Activated T-cell treated with anti-CD3 and anti-CD28 coated beads, Interleukin-2, amount 50 U/mL, for 72 hours (primary cell): ENCODE measurements around the gene LGR6. TPM values are rescaled to one million over a fixed set of nuclear protein-coding genes. Genes with fewer than 3 reads are reported as not detected.
"Not testable (repeated sequence)": the region's sequence is repeated elsewhere in the genome, so short reads cannot be mapped to it uniquely, and the experiment has no call there.

Experiments used
- ATAC-seq, 2 donors: fragments of 150-1000 bp; cut with Tn5 transposase; replicated peaks in 1 of 2; 2 replicates each; pipeline ENCODE4 v1.10.0; 2021; ENCODE audit warnings: moderate library complexity in 2 of 2, mild to moderate bottlenecking in 1 of 2
- DNase-seq, 2 donors: peaks; one replicate each; pipeline ENCODE4 v3.0.0; 2021 to 2022; ENCODE audit warnings: mixed read lengths in 1 of 2
- H3K27ac Mint-ChIP-seq: one replicate; pipeline ENCODE4 v1.8.0; 2022; ENCODE audit warnings: mild to moderate bottlenecking, moderate library complexity, mixed read lengths
- H3K27me3 Mint-ChIP-seq: one replicate; pipeline ENCODE4 v1.8.0; 2022; ENCODE audit warnings: low read depth, mixed read lengths
- H3K36me3 Mint-ChIP-seq, 2 donors: one replicate each; pipeline ENCODE4 v1.8.0; 2022; ENCODE audit warnings: mixed read lengths in 2 of 2, mild to moderate bottlenecking in 1 of 2; ENCODE audit not compliant: insufficient read depth in 2 of 2
- H3K4me1 Mint-ChIP-seq: one replicate; pipeline ENCODE4 v1.8.0; 2022; ENCODE audit warnings: low read depth, mixed read lengths
- H3K4me3 Mint-ChIP-seq, 2 donors: one replicate each; pipeline ENCODE4 v1.8.0; 2022; ENCODE audit warnings: mild to moderate bottlenecking in 2 of 2, mixed read lengths in 2 of 2, moderate library complexity in 2 of 2
- H3K9me3 Mint-ChIP-seq, 2 donors: one replicate each; pipeline ENCODE4 v1.8.0; 2022; ENCODE audit warnings: mixed read lengths in 2 of 2
- total RNA-seq, 2 donors: library from RNA; stranded (reverse); gene quantifications; one replicate each; pipeline ENCODE4 v1.2.3, GENCODE V29; 2022

The LGR6 gene
- total RNA-seq, 2 donors from 2014 or later: 0.22 to 0.69 TPM

GRCh38 chr1:202254454-202255252 is 61.1 kb downstream of the LGR6 start:
- DNase-seq (no peak), ATAC-seq (no peak)
- Mint-ChIP-seq H3K9me3 (no peaks in the 10 kb centered on the region), H3K36me3 (no peaks in the 10 kb centered on the region), H3K4me1 (peaks cover 7% of the 10 kb centered on the region), H3K27me3 (peaks cover 25% of the 10 kb centered on the region), H3K27ac (no peak overlapping the region), H3K4me3 (no peak overlapping the region)

- Mint-ChIP-seq H3K4me3 (no peak overlapping the region), H3K36me3 (no peaks in the 10 kb centered on the region), H3K4me1 (peaks cover 7% of the 10 kb centered on the region), H3K27ac (no peak overlapping the region), H3K27me3 (peaks cover 28% of the 10 kb centered on the region), H3K9me3 (no peaks in the 10 kb centered on the region)
- ATAC-seq: no peak
- no peak for DNase-seq
Observed at GRCh38 chr1:202255343-202255742, 61.7 kb downstream of the LGR6 start.

GRCh38 chr1:202259705-202260104 is 66.1 kb downstream of the LGR6 start:
- Mint-ChIP-seq H3K36me3 (no peaks in the 10 kb centered on the region), H3K4me1 (peaks cover 7% of the 10 kb centered on the region)

GRCh38 chr1:202261209-202261958 is 67.8 kb downstream of the LGR6 start:
- not testable (repeated sequence) for H3K4me3 Mint-ChIP-seq, DNase-seq, H3K9me3 Mint-ChIP-seq, H3K27ac Mint-ChIP-seq, H3K4me1 Mint-ChIP-seq, H3K36me3 Mint-ChIP-seq, ATAC-seq
- H3K27me3 Mint-ChIP-seq: peaks cover 49% of the 10 kb centered on the region

More at GRCh38 chr1:202259705-202260104, 66.1 kb downstream of the LGR6 start:
- H3K9me3 Mint-ChIP-seq: no peaks in the 10 kb centered on the region
- no peak for ATAC-seq
- no peak overlapping the region for H3K4me3 Mint-ChIP-seq
- no peak for DNase-seq
- H3K27ac Mint-ChIP-seq: no peak overlapping the region
- peaks cover 36% of the 10 kb centered on the region for H3K27me3 Mint-ChIP-seq

- no peak for DNase-seq
- Mint-ChIP-seq H3K36me3 (no peaks in the 10 kb centered on the region), H3K4me1 (no peaks in the 10 kb centered on the region), H3K27ac (no peak overlapping the region), H3K4me3 (no peak overlapping the region), H3K27me3 (peaks cover 56% of the 10 kb centered on the region), H3K9me3 (no peaks in the 10 kb centered on the region)
- ATAC-seq: peak; percentile 27 to 59
Observed at GRCh38 chr1:202263628-202264027, 70.0 kb downstream of the LGR6 start.

GRCh38 chr1:202264300-202264699 is 70.7 kb downstream of the LGR6 start:
- ATAC-seq (no peak), DNase-seq (no peak)
- H3K27me3 Mint-ChIP-seq: peaks cover 51% of the 10 kb centered on the region
- H3K9me3 Mint-ChIP-seq: no peaks in the 10 kb centered on the region
- no peak overlapping the region for H3K27ac Mint-ChIP-seq
- H3K4me3 Mint-ChIP-seq: no peak overlapping the region
- H3K36me3 Mint-ChIP-seq: no peaks in the 10 kb centered on the region
- no peaks in the 10 kb centered on the region for H3K4me1 Mint-ChIP-seq

GRCh38 chr1:202264726-202265125 is 71.1 kb downstream of the LGR6 start:
- DNase-seq (no peak), ATAC-seq (no peak)
- H3K27me3 Mint-ChIP-seq: peaks cover 47% of the 10 kb centered on the region
- no peak overlapping the region for H3K27ac Mint-ChIP-seq
- H3K36me3 Mint-ChIP-seq: no peaks in the 10 kb centered on the region
- H3K4me1 Mint-ChIP-seq: no peaks in the 10 kb centered on the region
- H3K4me3 Mint-ChIP-seq: no peak overlapping the region
- H3K9me3 Mint-ChIP-seq: no peaks in the 10 kb centered on the region

- Mint-ChIP-seq H3K9me3 (no peaks in the 10 kb centered on the region), H3K27ac (no peak overlapping the region), H3K36me3 (no peaks in the 10 kb centered on the region), H3K4me1 (no peaks in the 10 kb centered on the region), H3K27me3 (peaks cover 45% of the 10 kb centered on the region), H3K4me3 (no peak overlapping the region)
- DNase-seq (no peak), ATAC-seq (no peak)
Observed at GRCh38 chr1:202266061-202266765, 72.6 kb downstream of the LGR6 start.

GRCh38 chr1:202268032-202268431 is 74.4 kb downstream of the LGR6 start:
- Mint-ChIP-seq H3K4me3 (no peak overlapping the region), H3K27me3 (peaks cover 37% of the 10 kb centered on the region), H3K4me1 (no peaks in the 10 kb centered on the region), H3K36me3 (no peaks in the 10 kb centered on the region), H3K9me3 (no peaks in the 10 kb centered on the region), H3K27ac (no peak overlapping the region)
- DNase-seq (no peak), ATAC-seq (no peak)

GRCh38 chr1:202268817-202269216 is 75.2 kb downstream of the LGR6 start:
- H3K9me3 Mint-ChIP-seq: no peaks in the 10 kb centered on the region

GRCh38 chr1:202270871-202271326 is 77.3 kb downstream of the LGR6 start:
- Mint-ChIP-seq H3K4me3 (no peak overlapping the region), H3K27me3 (peaks cover 12% of the 10 kb centered on the region), H3K27ac (no peak overlapping the region), H3K36me3 (no peaks in the 10 kb centered on the region), H3K9me3 (no peaks in the 10 kb centered on the region), H3K4me1 (no peaks in the 10 kb centered on the region)
- ATAC-seq (no peak), DNase-seq (no peak)

More at GRCh38 chr1:202268817-202269216, 75.2 kb downstream of the LGR6 start:
- DNase-seq (no peak), ATAC-seq (no peak)
- no peaks in the 10 kb centered on the region for H3K36me3 Mint-ChIP-seq
- no peak overlapping the region for H3K4me3 Mint-ChIP-seq
- peaks cover 29% of the 10 kb centered on the region for H3K27me3 Mint-ChIP-seq
- H3K27ac Mint-ChIP-seq: no peak overlapping the region
- H3K4me1 Mint-ChIP-seq: no peaks in the 10 kb centered on the region

GRCh38 chr1:202272103-202272845 is 78.7 kb downstream of the LGR6 start:
- H3K9me3 Mint-ChIP-seq: no peaks in the 10 kb centered on the region
- H3K4me1 Mint-ChIP-seq: no peaks in the 10 kb centered on the region
- no peaks in the 10 kb centered on the region for H3K36me3 Mint-ChIP-seq
- H3K27me3 Mint-ChIP-seq: no peaks in the 10 kb centered on the region
- no peak overlapping the region for H3K27ac Mint-ChIP-seq
- no peak overlapping the region for H3K4me3 Mint-ChIP-seq
- DNase-seq (no peak), ATAC-seq (no peak)
